ENCODE results near the gene PRDM16. TPM values are rescaled to one million over a fixed set of nuclear protein-coding genes. Genes with fewer than 3 reads are reported as not detected.
"Not testable (repeated sequence)": the region's sequence is repeated elsewhere in the genome, so short reads cannot be mapped to it uniquely, and the experiment has no call there.

Gene PRDM16
- total RNA-seq, 1 experiment from 2014 or later = 0.09 TPM

- no peak overlapping the region for H3K4me3 Mint-ChIP-seq (ENCODE audit: low read depth, unreplicated experiment)
- no peaks in the 10 kb centered on the region for H3K9me3 Mint-ChIP-seq (ENCODE audit: low read depth, unreplicated experiment)
- no TSS peak for BruUV-seq (replicated peaks)
- no peaks in the 10 kb centered on the region for H3K4me1 Mint-ChIP-seq (ENCODE audit: low read depth, unreplicated experiment)
- H3K36me3 Mint-ChIP-seq (ENCODE audit: insufficient read depth, unreplicated experiment) = no peaks in the 10 kb centered on the region
- no peak for TF ChIP-seq CTCF (IDR thresholded peaks at IDR 0.05; ENCODE audit: unreplicated experiment)
- intact Hi-C loops (cut with micrococcal nuclease; ENCODE audit: unreplicated experiment) = no loop called here
- CTCF ChIA-PET = no interaction called here
- no peak overlapping the region for H3K27ac Mint-ChIP-seq (ENCODE audit: unreplicated experiment)
- H3K27me3 Mint-ChIP-seq (ENCODE audit: unreplicated experiment) = peaks cover 8% of the 10 kb centered on the region
- DNase-seq = no peak
Observed at GRCh38 chr1:3161176-3161840, 92.3 kb downstream of the PRDM16 start.

GRCh38 chr1:3162322-3162882 lies 93.4 kb downstream of the PRDM16 start:
- no peak for DNase-seq
- H3K4me1 Mint-ChIP-seq (ENCODE audit: low read depth, unreplicated experiment) = no peaks in the 10 kb centered on the region
- H3K36me3 Mint-ChIP-seq (ENCODE audit: insufficient read depth, unreplicated experiment) = no peaks in the 10 kb centered on the region
- TF ChIP-seq CTCF (IDR thresholded peaks at IDR 0.05; ENCODE audit: unreplicated experiment) = no peak
- no peak overlapping the region for H3K4me3 Mint-ChIP-seq (ENCODE audit: low read depth, unreplicated experiment)
- H3K9me3 Mint-ChIP-seq (ENCODE audit: low read depth, unreplicated experiment) = no peaks in the 10 kb centered on the region
- CTCF ChIA-PET = no interaction called here
- BruUV-seq (replicated peaks) = no TSS peak
- H3K27ac Mint-ChIP-seq (ENCODE audit: unreplicated experiment) = no peak overlapping the region
- no peaks in the 10 kb centered on the region for H3K27me3 Mint-ChIP-seq (ENCODE audit: unreplicated experiment)
- intact Hi-C loops (cut with micrococcal nuclease; ENCODE audit: unreplicated experiment) = no loop called here

- Mint-ChIP-seq H3K27me3 (ENCODE audit: unreplicated experiment) (no peaks in the 10 kb centered on the region), H3K36me3 (ENCODE audit: insufficient read depth, unreplicated experiment) (no peaks in the 10 kb centered on the region), H3K27ac (ENCODE audit: unreplicated experiment) (no peak overlapping the region), H3K9me3 (ENCODE audit: low read depth, unreplicated experiment) (no peaks in the 10 kb centered on the region), H3K4me3 (ENCODE audit: low read depth, unreplicated experiment) (no peak overlapping the region), H3K4me1 (ENCODE audit: low read depth, unreplicated experiment) (no peaks in the 10 kb centered on the region)
- TF ChIP-seq CTCF (IDR thresholded peaks at IDR 0.05; ENCODE audit: unreplicated experiment) = no peak
- BruUV-seq (replicated peaks) = no TSS peak
- no peak for DNase-seq
- intact Hi-C loops (cut with micrococcal nuclease; ENCODE audit: unreplicated experiment) = no loop called here
- CTCF ChIA-PET = no interaction called here
Observed at GRCh38 chr1:3163356-3163755, 94.4 kb downstream of the PRDM16 start.

- no TSS peak for BruUV-seq (replicated peaks)
- TF ChIP-seq CTCF (IDR thresholded peaks at IDR 0.05; ENCODE audit: unreplicated experiment) = no peak
- H3K27ac Mint-ChIP-seq (ENCODE audit: unreplicated experiment) = no peak overlapping the region
- no peak overlapping the region for H3K4me3 Mint-ChIP-seq (ENCODE audit: low read depth, unreplicated experiment)
- H3K36me3 Mint-ChIP-seq (ENCODE audit: insufficient read depth, unreplicated experiment) = no peaks in the 10 kb centered on the region
- no peaks in the 10 kb centered on the region for H3K9me3 Mint-ChIP-seq (ENCODE audit: low read depth, unreplicated experiment)
- H3K27me3 Mint-ChIP-seq (ENCODE audit: unreplicated experiment) = no peaks in the 10 kb centered on the region
- CTCF ChIA-PET = no interaction called here
- no peaks in the 10 kb centered on the region for H3K4me1 Mint-ChIP-seq (ENCODE audit: low read depth, unreplicated experiment)
- DNase-seq = no peak
- intact Hi-C loops (cut with micrococcal nuclease; ENCODE audit: unreplicated experiment) = no loop called here
Observed at GRCh38 chr1:3164671-3165070, 95.7 kb downstream of the PRDM16 start.

GRCh38 chr1:3165189-3165588 lies 96.2 kb downstream of the PRDM16 start:
- H3K27ac Mint-ChIP-seq (ENCODE audit: unreplicated experiment); H3K4me3 Mint-ChIP-seq (ENCODE audit: low read depth, unreplicated experiment); BruUV-seq (replicated peaks); intact Hi-C loops (cut with micrococcal nuclease; ENCODE audit: unreplicated experiment); H3K9me3 Mint-ChIP-seq (ENCODE audit: low read depth, unreplicated experiment); DNase-seq; CTCF ChIA-PET; H3K36me3 Mint-ChIP-seq (ENCODE audit: insufficient read depth, unreplicated experiment); H3K27me3 Mint-ChIP-seq (ENCODE audit: unreplicated experiment); H3K4me1 Mint-ChIP-seq (ENCODE audit: low read depth, unreplicated experiment): not testable (repeated sequence)
